IPS-NIHi11 (cell line): Measurements from ENCODE around the gene KLK4.
"Not testable (repeated sequence)": the region's sequence is repeated elsewhere in the genome, so short reads cannot be mapped to it uniquely, and the experiment has no call there.

Source experiments
- DNase-seq: peaks from one replicate; pipeline ENCODE4 v3.0.0; 2012; ENCODE audit warnings: mixed read lengths, low spot score

The KLK4 gene

DNA sequence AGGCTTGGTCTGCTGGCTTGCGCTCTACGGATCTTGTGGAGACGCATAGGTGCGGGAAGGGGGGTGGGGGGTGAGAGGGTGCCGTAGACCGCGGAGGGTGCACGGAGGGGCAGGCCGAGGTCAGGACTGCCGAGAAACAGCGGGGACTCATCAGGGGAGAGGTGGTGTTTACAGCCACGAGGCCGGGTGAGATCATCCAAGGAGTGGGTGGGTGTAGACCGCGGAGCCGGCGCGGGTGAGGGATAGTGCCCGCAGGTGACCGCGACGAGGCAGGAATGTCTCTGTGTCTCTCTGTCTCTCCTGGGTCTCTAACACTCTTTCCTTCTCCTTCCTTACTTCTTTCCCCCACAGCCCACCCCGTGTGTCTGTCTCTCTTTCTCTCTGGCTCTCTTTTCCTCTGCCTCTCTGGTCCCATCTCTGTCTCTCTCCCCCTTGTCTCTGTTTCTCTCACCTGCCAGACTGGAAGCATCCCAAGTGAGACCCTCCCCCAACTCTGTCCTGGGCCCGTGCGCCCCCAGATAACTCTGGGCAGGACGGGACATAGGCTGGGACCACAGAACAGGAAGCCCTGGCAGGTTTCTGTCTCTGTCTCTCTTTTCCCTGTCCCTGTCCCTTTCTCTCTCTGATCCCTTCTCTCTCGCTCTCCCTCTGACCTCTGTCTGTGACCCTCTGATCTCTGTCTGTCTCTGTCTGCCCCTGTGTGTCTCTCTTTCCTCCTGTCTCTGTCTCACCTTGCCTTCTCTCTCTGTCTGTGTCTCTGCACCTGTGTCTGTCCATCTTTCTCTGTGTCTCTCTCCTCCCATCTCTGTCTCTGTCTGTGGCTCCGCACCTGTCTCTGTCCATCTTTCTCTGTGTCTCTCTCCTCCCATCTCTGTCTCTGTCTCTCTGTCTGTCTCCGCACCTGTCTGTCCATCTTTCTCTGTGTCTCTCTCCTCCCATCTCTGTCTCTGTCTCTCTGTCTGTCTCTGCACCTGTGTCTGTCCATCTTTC, 1.8 kb upstream of the KLK4 start:
- no peak for DNase-seq

GRCh38 chr19:50912102-50912599, 956 bp upstream of the KLK4 start:
- DNase-seq, result no peak

DNA sequence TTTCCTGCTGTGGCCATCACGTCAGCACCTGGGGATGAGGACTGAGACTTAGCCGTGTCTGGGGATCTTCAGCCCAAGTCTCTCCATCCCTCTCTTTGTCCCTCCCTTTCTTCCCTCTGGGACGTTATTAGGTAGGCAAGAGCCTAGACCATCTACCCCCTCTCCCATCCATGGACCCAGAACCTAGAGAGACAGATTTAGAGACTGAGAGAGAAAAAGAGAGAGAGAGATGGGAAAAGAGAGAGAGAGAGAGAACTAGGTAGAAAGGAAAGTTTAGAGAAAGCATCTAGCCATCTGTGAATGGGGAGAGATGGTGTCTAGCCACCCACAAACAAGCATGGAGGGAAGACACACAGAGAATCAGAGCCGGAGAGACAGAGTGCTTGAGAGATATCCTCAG, 473 bp downstream of the KLK4 start:
- no peak for DNase-seq

- peak; percentile 97 for DNase-seq
These were observed 1.7 kb downstream of the KLK4 start for GRCh38 chr19:50909240-50910070.

DNA sequence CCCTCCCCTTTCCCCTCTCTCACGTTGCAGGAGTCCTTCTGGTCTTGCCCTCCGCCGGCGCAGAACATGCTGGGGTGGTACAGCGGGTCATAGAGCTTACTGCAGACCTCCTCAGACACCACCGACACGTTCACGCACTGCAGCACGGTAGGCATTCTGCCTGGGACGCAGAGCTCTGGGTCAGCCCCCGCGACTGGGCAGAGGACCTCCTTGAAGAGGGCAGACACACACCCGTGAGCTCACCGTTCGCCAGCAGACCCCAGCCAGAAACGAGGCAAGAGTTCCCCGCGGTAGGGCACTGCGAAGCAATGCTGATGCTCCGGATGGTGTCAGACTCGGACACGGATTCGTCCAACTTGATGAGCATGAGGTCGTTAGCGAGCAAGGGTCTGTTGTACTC, 2.9 kb downstream of the KLK4 start:
- DNase-seq, result no peak

DNA sequence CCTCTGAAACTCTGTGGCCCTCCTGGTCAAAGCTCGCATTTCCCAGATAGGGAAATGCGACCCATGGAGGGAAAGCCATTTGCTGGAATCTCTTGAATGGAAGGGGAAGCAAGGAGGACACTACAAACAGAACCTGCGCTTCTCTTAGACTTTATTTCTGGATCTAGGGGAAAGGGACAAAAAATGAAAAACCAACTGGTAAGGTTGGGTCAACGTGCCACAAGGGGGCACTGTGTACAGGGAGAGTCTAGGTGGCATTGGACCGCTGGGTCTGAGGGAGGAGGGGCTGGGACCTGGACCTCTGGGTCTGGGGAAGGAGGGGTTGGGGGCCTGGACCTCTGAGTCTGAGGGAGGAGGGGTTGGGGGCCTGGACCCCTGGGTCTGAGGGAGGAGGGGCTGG, 5.0 kb downstream of the KLK4 start:
- peak; percentile 67 for DNase-seq

DNA sequence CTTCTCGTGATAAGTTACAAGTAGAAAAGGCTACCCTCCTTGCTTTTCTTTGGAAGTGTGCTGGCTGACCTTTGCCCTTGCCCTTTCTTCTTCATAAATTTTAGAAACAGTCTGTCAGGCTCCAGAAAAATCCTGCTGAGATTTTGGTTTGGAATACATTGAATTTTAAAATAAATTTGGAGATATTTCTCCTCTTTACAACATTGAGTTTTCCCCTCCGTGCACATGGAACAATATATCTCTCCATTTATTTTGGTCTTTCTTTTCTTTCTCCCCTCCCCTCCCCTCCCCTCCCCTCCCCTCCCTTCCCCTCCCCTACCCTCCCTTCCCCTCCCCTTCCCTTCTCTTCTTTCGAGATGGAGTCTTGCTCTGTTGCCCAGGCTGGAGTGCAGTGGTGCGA, 8.6 kb downstream of the KLK4 start:
- no peak for DNase-seq

- no peak for DNase-seq
These were observed 11.6 kb downstream of the KLK4 start for GRCh38 chr19:50899569-50899968.

GRCh38 chr19:50898018-50898417, 13.2 kb downstream of the KLK4 start:
- DNase-seq, result no peak

DNA sequence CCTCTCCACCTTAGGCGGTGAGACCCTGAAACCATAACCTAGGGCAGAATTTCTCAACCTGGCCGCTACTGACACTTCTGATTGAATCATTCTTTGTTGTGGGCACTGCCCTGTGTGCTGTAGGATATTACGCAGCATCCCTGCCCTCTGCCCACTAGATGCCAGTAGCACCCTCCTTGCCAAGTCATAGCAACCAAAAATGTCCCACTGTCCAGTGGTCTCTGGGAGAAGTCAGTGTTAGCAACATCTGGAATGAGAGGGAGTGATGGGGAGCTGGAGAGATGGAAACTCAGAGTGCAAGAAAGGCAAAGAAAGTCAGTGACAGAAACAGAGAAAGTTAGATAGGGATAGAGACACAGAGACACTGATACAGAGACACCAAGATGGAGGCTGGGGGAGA, 13.6 kb downstream of the KLK4 start:
- DNase-seq, result no peak

DNA sequence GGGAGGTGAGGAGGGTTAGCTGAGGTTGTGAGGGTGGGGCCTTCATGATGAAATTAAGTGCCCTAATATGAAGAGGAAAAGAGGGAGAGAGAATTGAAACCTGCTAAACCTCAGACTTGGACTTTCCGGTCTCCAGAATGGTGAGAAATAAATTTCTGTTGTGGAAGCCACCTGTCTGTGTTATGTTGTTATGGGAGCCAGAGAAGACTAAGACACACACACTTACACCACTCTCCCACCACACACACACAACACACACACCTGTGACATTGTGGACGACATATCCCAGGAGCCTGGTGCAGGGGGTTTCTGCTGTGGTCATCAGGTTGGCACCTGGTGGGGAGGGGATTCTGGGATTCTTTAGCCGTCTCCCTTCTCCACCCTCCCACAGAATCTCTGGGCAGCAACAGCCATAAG, 14.0 kb downstream of the KLK4 start:
- no peak for DNase-seq

DNA sequence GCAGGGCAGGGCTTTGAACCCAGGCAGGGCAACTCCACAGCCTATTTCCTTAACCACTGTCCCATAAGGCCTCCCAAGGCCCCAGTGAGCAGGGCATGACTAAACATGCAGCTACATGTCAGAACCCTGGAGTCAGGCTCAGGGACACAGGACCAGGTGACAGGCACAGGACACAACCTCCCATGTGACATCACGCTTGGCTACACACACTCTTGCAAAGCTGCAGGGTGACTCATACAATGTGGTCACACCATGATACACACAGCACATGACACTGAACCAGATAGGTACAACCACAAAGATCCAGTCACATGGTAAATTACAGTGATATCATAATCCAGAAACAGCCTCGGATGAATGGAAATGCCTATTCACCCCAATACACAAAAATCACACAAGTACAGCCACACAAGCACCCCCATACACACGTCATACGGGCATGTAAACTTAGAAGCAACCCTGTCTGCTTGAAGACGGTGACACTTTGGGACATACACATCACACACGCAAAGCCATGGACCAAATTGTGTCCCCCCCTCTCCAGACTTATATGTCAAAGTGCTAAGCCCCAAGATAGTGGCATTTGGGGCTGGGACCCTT, 14.5 kb downstream of the KLK4 start:
- DNase-seq, result no peak

GRCh38 chr19:50896089-50896590, 15.1 kb downstream of the KLK4 start:
- DNase-seq, result not testable (repeated sequence)

GRCh38 chr19:50894478-50895356, 16.5 kb downstream of the KLK4 start:
- no peak for DNase-seq

DNA sequence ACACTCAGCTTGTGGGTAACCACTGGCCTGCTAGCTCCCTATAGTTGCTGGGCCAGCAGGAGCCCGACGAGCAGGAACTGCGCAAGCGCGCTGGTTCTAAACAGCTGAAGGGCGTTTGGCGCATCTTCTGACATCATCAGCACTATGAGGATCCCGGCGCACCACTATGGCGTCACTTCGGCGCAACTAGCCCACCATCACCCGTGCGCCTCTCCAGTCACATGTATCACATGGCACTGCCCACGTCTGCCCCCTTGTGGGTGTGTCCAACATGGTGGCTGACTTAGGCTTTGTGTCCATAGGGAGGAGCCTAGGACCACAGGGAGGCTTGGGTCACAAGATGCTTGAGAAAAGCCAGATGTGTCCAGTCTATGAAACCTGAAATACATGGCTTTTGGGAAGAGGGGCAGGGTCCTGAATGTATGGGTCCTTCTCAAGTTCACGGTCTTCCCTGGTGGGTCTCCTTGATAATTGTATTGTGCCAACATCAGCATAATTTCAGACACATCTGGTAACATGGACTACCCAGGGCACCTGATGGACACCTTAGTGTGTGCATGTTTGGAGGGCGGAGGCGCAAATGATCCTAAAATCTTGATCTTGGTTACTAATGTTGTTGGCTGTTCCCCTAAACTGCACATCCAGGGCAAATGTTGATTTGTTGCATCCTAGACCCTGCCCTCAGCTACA, 18.0 kb downstream of the KLK4 start:
- peak; percentile 46 for DNase-seq

DNA sequence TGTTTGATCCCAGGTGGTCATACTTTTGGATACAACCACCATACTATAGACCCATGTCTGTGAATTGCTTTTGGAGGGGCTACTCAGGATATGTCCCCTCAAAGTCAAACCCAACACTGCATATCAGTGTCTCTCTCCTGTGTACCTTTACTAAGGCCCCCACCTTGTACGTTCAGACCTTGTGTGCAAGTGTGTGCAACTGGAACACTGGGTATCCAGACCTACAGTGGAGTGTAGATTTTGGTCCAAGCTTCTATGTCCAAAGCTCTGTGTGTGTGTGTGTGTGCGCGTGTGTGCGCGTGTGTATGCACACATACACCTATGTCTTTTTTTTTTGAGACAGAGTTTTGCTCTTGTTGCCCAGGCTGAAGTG, 20.0 kb downstream of the KLK4 start:
- no peak for DNase-seq

DNA sequence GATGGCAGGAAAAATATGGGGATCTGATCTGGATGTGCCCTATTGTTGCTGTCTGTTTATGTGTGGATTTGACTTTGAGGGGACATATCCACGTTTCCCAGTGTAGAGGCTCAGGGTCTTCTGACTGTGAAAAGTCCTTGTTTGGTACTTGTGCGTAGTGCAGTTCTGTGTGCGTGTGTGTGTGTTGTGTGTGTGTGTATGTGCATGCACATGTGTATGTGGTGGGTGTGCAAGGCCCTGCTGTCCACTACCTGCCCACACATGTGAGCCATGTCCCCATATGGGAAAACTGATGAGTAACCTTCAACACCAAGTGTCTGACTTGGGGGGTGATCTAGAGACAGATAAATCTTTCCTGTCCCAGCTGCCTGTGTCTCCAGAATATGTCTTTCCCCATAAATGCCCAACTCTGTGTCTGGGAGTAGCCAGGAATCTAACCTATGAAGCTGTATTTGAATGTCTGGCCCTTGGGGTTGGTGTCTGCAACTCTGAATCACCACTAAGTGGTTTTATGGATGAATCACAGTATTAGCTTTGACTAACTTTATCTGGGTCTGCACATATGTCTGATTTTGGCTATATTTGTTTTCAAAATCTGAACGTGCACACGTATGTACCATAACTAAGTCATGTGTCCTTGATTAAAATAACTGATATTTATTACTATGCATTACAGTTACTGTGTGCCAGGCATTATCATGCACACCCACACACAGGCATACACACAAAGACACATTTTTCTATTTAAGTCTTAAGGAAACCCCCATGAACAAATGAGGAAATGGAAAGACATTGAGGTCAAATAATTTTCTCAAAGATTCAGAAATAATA, 20.6 kb downstream of the KLK4 start:
- DNase-seq, result no peak

DNA sequence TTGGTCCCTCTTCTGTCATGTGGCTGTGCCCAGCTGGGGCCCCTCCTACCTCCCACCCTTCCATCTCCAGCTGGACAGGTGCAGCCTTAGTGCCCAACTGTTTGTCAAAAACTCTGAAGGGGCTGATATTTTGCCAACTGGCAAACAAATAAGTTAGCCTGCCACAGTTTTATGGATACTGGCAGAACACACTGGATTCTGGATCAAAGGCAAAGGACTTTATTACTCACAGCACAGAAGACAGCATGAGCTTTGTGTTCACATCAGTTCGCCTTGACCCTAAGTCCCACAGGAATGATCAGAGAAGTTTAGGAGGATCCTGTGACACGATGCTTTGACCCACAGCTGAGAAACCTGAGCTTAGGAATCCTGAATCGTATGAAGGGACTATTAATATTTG, 21.6 kb downstream of the KLK4 start:
- no peak for DNase-seq

DNA sequence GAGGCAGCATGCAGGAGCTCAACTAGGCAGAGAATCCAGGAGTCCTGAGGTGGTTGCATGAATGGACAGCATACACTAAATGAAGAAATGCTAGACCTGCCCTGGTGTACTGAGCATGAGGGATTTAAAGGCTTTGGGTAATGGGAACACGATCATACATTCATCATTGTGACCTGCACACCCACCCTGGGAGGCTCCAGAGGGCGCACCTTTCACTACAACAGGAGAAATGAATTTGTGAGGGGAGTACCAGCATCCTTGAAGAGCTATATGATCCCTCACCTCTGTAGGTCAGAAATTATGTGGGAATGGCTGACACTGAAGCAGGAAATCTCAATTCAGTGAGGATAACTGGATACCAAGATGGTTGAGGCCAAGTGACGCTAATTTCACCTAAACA, 29.0 kb downstream of the KLK4 start:
- no peak for DNase-seq

DNA sequence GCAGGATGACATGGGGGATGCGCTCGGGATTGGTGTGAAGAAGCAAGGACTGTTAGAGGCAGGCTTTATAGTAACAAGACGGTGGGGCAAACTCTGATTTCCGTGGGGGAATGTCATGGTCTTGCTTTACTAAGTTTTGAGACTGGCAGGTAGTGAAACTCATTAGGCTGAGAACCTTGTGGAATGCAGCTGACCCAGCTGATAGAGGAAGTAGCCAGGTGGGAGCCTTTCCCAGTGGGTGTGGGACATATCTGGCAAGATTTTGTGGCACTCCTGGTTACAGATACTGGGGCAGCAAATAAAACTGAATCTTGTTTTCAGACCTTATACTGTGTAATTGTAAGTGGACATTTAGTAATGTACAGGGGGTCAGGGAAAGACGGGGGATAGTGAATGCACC, 31.0 kb downstream of the KLK4 start:
- no peak for DNase-seq
